Chondrocyte (in vitro differentiated cells): ENCODE measurements around the gene RAG1. TPM values are rescaled to one million over a fixed set of nuclear protein-coding genes. Genes with fewer than 3 reads are reported as not detected.

Source experiments
- DNase-seq: peaks from one replicate; pipeline ENCODE4 v3.0.0; 2021; ENCODE audit warnings: mixed read lengths, low spot score
- H3K27ac Mint-ChIP-seq: one replicate; pipeline ENCODE4 v1.8.0; 2021; ENCODE audit warnings: mild to moderate bottlenecking, moderate library complexity, mixed read lengths; ENCODE audit not compliant: unreplicated experiment
- H3K27me3 Mint-ChIP-seq: 2 replicates; pipeline ENCODE4 v1.8.0; 2021; ENCODE audit warnings: low read depth, mixed read lengths
- H3K36me3 Mint-ChIP-seq: 2 replicates; pipeline ENCODE4 v1.8.0; 2021; ENCODE audit warnings: low read depth, mixed read lengths
- H3K4me1 Mint-ChIP-seq: 2 replicates; pipeline ENCODE4 v1.8.0; 2021; ENCODE audit warnings: low read depth, mild to moderate bottlenecking, mixed read lengths
- H3K4me3 Mint-ChIP-seq: one replicate; pipeline ENCODE4 v1.8.0; 2021; ENCODE audit warnings: mild to moderate bottlenecking, moderate library complexity, mixed read lengths; ENCODE audit not compliant: unreplicated experiment
- H3K9me3 Mint-ChIP-seq: 2 replicates; pipeline ENCODE4 v1.8.0; 2021; ENCODE audit warnings: low read depth, mixed read lengths
- CTCF ChIP-seq: fragments of 200-600 bp; sonication (generic); IDR thresholded peaks from 2 replicates; pipeline ENCODE4 v1.5.0; 2021; ENCODE audit warnings: antibody characterized with exemption, mild to moderate bottlenecking, moderate library complexity
- total RNA-seq: library from RNA; stranded (reverse); gene quantifications from 3 replicates; pipeline ENCODE4 v1.2.1, GENCODE V29; 2021

RAG1 gene
- total RNA-seq, 1 donor from 2014 or later = 1.1 TPM

GRCh38 chr11:36627471-36627870 is 59.7 kb downstream of the RAG1 start:
- no peak for TF ChIP-seq CTCF
- Mint-ChIP-seq H3K9me3 (no peaks in the 10 kb centered on the region), H3K4me1 (no peaks in the 10 kb centered on the region), H3K27ac (no peak overlapping the region), H3K4me3 (no peak overlapping the region), H3K36me3 (peaks cover 1% of the 10 kb centered on the region), H3K27me3 (no peaks in the 10 kb centered on the region)
- no peak for DNase-seq

- TF ChIP-seq CTCF = no peak
- Mint-ChIP-seq H3K9me3 (no peaks in the 10 kb centered on the region), H3K27ac (no peak overlapping the region), H3K4me3 (no peak overlapping the region), H3K4me1 (no peaks in the 10 kb centered on the region), H3K27me3 (no peaks in the 10 kb centered on the region), H3K36me3 (peaks cover 1% of the 10 kb centered on the region)
- DNase-seq = no peak
Observed at GRCh38 chr11:36628141-36628540, 60.3 kb downstream of the RAG1 start.

GRCh38 chr11:36628765-36629244 is 61.0 kb downstream of the RAG1 start:
- Mint-ChIP-seq H3K4me3 (no peak overlapping the region), H3K36me3 (peaks cover 1% of the 10 kb centered on the region), H3K4me1 (no peaks in the 10 kb centered on the region), H3K27ac (no peak overlapping the region), H3K9me3 (no peaks in the 10 kb centered on the region), H3K27me3 (no peaks in the 10 kb centered on the region)
- TF ChIP-seq CTCF = no peak
- DNase-seq = no peak

Other genes starting within 250 kb of the RAG1 start
- gene TRAF6, start 57.7 kb upstream of the RAG1 start, total RNA-seq = 14.4 to 16.0 TPM (median 15.2 TPM) in 3 replicates
- gene IFTAP, start 26.5 kb downstream of the RAG1 start, total RNA-seq = 16.4 to 19.7 TPM (median 17.9 TPM) in 3 replicates
- not detected in 3 replicates for gene RAG2, start 30.2 kb downstream of the RAG1 start, total RNA-seq